Epithelial cell of proximal tubule (primary cell): ENCODE data around the gene AFAP1L1. TPM values are rescaled to one million over a fixed set of nuclear protein-coding genes. Genes with fewer than 3 reads are reported as not detected.
A peak's percentile ranks its signal among the peaks of the same experiment; 100 is the strongest.
"Not testable (repeated sequence)": the region's sequence is repeated elsewhere in the genome, so short reads cannot be mapped to it uniquely, and the experiment has no call there.

Experiments
- DNase-seq: peaks from one replicate; pipeline ENCODE4 v3.0.0-alpha.2; 2011; ENCODE audit warnings: low read depth
- H3K4me3 ChIP-seq: 2 replicates; pipeline ENCODE4 v1.5.1; 2011; ENCODE audit warnings: low read depth, mild to moderate bottlenecking, low read length
- total RNA-seq: library from RNA; depleted of rRNA; stranded (reverse); fragments of >200 nt; gene quantifications from 2 replicates; pipeline ENCODE4 v1.2.3, GENCODE V29; 2015
- TF ChIP-seq, protein P1 (sequence below): conservative IDR thresholded peaks from 2 replicates; pipeline ENCODE4 v1.5.1; 2012; ENCODE audit warnings: low read depth, mild to moderate bottlenecking, low read length

The AFAP1L1 gene
- total RNA-seq, 1 donor from 2014 or later, result 17.2 TPM

DNA sequence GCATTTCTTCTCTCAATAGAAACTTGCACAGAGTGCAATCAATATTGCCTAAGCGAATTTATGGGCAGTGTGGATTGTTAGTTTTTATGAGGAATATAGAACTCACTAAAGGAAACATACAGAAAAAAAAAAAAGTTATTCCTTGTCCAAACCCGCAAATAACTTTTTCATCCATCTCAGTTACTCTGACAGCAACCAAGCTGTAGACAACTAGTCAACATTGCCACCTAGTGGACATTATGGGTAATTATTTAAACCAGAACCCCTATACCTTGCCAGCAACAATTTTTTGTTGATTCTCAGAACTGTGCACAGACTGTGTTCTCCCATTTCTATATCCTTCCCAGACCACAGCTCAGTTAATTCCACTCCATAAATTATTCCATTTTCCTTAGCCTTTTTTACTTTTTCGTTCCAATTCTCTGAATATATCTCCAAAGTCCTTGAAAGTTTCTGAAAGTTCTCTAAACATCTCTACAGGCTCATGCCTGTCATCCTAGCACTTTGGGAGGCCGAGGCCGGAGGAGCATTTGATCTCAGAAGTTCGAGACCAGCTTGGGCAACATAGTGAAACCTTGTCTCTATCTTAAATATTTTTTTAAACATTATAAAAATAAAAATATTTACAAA, 2.6 kb upstream of the AFAP1L1 start:
- no peak overlapping the region for H3K4me3 ChIP-seq
- DNase-seq, result no peak
- TF ChIP-seq, protein P1, sequence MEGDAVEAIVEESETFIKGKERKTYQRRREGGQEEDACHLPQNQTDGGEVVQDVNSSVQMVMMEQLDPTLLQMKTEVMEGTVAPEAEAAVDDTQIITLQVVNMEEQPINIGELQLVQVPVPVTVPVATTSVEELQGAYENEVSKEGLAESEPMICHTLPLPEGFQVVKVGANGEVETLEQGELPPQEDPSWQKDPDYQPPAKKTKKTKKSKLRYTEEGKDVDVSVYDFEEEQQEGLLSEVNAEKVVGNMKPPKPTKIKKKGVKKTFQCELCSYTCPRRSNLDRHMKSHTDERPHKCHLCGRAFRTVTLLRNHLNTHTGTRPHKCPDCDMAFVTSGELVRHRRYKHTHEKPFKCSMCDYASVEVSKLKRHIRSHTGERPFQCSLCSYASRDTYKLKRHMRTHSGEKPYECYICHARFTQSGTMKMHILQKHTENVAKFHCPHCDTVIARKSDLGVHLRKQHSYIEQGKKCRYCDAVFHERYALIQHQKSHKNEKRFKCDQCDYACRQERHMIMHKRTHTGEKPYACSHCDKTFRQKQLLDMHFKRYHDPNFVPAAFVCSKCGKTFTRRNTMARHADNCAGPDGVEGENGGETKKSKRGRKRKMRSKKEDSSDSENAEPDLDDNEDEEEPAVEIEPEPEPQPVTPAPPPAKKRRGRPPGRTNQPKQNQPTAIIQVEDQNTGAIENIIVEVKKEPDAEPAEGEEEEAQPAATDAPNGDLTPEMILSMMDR, result peak; percentile 77

DNA sequence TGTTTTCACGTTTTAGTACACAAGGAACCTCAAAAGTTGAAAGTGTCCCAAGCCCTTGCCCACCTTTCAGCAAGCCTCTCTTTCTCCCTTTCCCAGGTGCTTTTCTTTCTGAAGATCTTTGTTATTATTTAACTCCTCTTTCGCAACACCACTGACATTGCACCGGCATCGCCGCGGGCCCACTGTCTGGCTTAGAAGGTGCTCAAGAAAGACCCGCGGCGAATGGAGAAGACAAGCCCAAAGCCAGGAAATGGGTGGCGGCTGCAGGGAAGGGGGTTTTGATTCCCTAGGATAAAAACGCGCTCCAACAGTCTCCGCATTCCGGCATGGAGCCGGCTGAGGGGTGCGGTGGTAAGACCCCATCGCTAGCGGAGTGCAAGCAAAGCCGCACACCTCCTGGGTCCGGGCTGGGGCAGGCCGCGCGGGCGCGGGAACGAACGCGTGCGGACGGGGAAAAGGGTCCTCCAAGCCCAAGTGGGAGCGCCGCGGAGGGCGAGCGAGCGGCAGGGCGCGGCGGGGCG, 404 bp upstream of the AFAP1L1 start:
- TF ChIP-seq, protein P1, result no peak
- no peak for DNase-seq
- peak overlapping the region; percentile 66 for H3K4me3 ChIP-seq

DNA sequence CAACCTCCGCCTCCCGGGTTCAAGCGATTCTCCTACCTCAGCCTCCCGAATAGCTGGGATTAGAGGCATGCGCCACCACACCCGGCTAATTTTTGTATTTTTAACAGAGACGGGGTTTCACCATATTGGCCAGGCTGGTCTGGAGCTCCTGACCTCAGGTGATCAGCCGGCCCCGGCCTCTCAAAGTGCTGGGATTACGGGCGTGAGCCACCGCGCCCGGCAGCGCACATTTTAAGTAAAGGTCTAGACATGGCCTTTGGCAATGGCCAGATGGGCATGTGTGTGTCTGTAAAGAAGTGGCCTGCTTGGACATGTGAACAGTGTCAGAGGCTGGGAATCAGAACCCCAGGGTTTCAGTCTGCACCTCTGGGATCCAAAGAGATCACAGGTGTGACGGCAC, 1.1 kb downstream of the AFAP1L1 start:
- peak overlapping the region; percentile 66 for H3K4me3 ChIP-seq
- DNase-seq, result not testable (repeated sequence)

DNA sequence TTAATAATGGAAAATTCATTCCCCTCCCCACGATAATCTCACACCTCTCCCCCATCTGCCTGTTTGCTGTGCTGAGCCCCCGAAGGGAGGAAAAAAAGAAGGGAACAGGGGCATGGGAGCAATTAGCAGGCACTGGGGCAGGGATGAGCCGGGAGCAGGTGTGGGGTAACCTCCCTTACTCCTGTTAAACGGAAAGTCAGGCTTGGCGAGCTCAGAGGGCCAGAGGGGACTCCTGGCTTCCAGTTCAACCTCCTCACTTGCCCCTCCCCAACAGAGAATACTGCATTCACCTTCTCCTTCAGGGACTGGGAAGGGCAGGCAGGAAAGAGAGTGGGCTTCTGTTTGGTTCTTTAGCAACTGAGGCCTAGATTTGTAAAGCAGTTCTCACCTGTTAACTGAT, 1.6 kb downstream of the AFAP1L1 start:
- DNase-seq, result no peak
- TF ChIP-seq, protein P1, result no peak
- H3K4me3 ChIP-seq, result no peak overlapping the region

DNA sequence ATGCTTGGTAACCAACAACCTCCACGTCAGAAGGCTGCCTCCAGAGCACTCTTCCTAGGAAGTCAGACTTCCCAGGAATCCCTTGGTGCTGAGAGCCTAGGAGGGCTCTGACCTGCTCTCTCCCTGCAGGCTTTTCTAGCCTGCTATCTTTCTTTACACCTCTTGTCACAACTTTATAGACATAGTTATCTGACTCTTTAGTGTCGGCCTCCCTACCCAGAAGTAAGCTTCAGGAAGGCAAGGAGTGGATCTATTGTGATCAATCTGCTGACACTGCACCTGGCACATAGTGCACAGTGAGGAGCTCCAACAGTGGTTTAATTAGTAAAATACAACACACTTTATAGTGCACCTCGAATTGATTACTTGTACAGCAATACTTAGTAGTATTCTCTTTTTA, 2.3 kb downstream of the AFAP1L1 start:
- no peak overlapping the region for H3K4me3 ChIP-seq
- TF ChIP-seq, protein P1, result no peak
- no peak for DNase-seq

DNA sequence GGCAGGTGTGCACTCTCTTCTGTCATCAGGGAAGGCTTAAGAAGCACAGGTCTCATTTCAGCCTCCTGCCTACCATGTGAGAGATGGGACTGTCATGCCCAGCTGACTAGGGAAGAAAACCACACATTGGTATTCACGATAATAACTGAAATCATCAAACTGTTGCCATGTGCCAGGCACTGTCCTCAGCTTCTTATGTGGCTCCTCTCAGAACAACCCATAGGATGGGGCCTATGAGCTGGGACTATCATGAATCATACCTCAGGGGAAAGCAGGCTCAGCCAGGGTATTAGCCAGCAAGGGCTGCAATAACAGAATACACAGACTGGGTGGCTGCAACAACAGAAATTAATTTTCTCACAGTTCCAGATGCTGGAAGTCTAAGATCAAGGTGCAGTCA, 3.3 kb downstream of the AFAP1L1 start:
- DNase-seq, result no peak
- TF ChIP-seq, protein P1, result no peak
- H3K4me3 ChIP-seq, result no peak overlapping the region

DNA sequence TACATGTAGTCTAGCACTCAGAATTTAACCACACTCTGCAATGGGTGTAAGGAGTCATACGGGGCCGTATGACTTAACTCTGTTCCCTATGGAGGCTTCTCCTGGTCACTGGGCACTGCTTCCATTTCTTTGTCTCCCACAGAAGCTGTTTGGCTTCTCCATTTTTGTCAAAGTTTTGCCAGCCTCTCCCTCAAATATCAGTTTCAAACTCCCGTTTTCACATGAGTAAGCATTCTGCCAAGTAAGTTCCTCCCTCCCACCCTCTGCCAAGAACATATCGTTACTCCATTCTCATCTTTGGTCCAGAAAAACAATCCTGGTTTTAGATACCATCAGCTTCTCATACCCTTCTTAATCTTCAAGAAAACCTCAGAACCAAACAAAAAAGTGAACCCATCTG, 6.1 kb downstream of the AFAP1L1 start:
- no peak for DNase-seq
- no peak overlapping the region for H3K4me3 ChIP-seq
- TF ChIP-seq, protein P1, result no peak
